Measurements from ENCODE around the gene DOCK3. TPM values are rescaled to one million over a fixed set of nuclear protein-coding genes. Genes with fewer than 3 reads are reported as not detected.

DOCK3 gene
- total RNA-seq, 6 donors from 2014 or later: 0.15 to 3.1 (median 0.88) TPM

GRCh38 chr3:51381333-51381705 is 706.6 kb downstream of the DOCK3 start:
- ATAC-seq (ENCODE audit: low FRiP score in 2 of 2) (no peak), DNase-seq (peak in 1 of 2 donors; percentile 80)
- Histone ChIP-seq H3K4me1 (peaks cover 11 to 23% (median 17%) of the 10 kb centered on the region in 4 donors), H3K36me3 (peaks cover 0 to under 1% (median 0%) of the 10 kb centered on the region in 4 donors), H3K27me3 (no peaks in the 10 kb centered on the region), H3K27ac (no peak overlapping the region), H3K9me3 (no peaks in the 10 kb centered on the region), H3K4me3 (no peak overlapping the region)
- 91 to 93% methylated on average over 13 to 15 of the region's 18 CpGs for whole genome bisulfite sequencing, 2 donors
- TF ChIP-seq POLR2AphosphoS5 (IDR thresholded peaks at IDR 0.05) (no peak), CTCF (IDR thresholded peaks at IDR 0.05) (no peak), EP300 (IDR thresholded peaks at IDR 0.05) (no peak), POLR2A (IDR thresholded peaks at IDR 0.05) (no peak)

- ATAC-seq (ENCODE audit: low FRiP score in 2 of 2): no peak
- 81 to 92% methylated on average over 4 of the region's 4 CpGs for WGBS, 2 donors
- H3K9me3 ChIP-seq: no peaks in the 10 kb centered on the region
- no peak for DNase-seq
- H3K36me3 ChIP-seq: peaks cover 0 to 6% (median 0%) of the 10 kb centered on the region in 4 donors
- H3K4me3 ChIP-seq: no peak overlapping the region
- TF ChIP-seq POLR2AphosphoS5 (IDR thresholded peaks at IDR 0.05): no peak
- no peak for TF ChIP-seq CTCF (IDR thresholded peaks at IDR 0.05)
- no peak for TF ChIP-seq EP300 (IDR thresholded peaks at IDR 0.05)
- no peak for TF ChIP-seq POLR2A (IDR thresholded peaks at IDR 0.05)
- peaks cover 20 to 32% (median 26%) of the 10 kb centered on the region in 4 donors for H3K4me1 ChIP-seq
- no peak overlapping the region for H3K27ac ChIP-seq
- H3K27me3 ChIP-seq: no peaks in the 10 kb centered on the region
Measured at GRCh38 chr3:51382076-51382745, 707.5 kb downstream of the DOCK3 start.

GRCh38 chr3:51382947-51383578 is 708.3 kb downstream of the DOCK3 start:
- DNase-seq: no peak
- Histone ChIP-seq H3K36me3 (peaks cover 0 to 14% (median 0%) of the 10 kb centered on the region in 4 donors), H3K27ac (no peak overlapping the region), H3K27me3 (no peaks in the 10 kb centered on the region), H3K4me3 (no peak overlapping the region), H3K4me1 (peaks cover 28 to 40% (median 33%) of the 10 kb centered on the region in 4 donors), H3K9me3 (no peaks in the 10 kb centered on the region)
- ATAC-seq (ENCODE audit: low FRiP score in 2 of 2): no peak
- TF ChIP-seq POLR2AphosphoS5 (IDR thresholded peaks at IDR 0.05) (no peak), POLR2A (IDR thresholded peaks at IDR 0.05) (no peak), EP300 (IDR thresholded peaks at IDR 0.05) (no peak), CTCF (IDR thresholded peaks at IDR 0.05) (no peak)
- WGBS, 2 donors: 93% methylated on average over 3 of the region's 3 CpGs

GRCh38 chr3:51384055-51384725 is 709.5 kb downstream of the DOCK3 start:
- DNase-seq: peak; percentile 47 to 83
- Histone ChIP-seq H3K27ac (peak overlapping the region; percentile 91 to 96 (median 94)), H3K4me1 (peaks cover 34 to 51% (median 40%) of the 10 kb centered on the region in 4 donors), H3K9me3 (no peaks in the 10 kb centered on the region), H3K27me3 (no peaks in the 10 kb centered on the region), H3K4me3 (peak overlapping the region; percentile 63 to 97 (median 88)), H3K36me3 (peaks cover 0 to 25% (median 4%) of the 10 kb centered on the region in 4 donors)
- ATAC-seq (ENCODE audit: low FRiP score in 2 of 2): peak; percentile 51 to 60
- TF ChIP-seq POLR2A (IDR thresholded peaks at IDR 0.05) (no peak), EP300 (IDR thresholded peaks at IDR 0.05) (no peak), POLR2AphosphoS5 (IDR thresholded peaks at IDR 0.05) (no peak), CTCF (IDR thresholded peaks at IDR 0.05) (no peak)
- 0 to 2% methylated on average over 18 to 22 of the region's 29 CpGs for WGBS, 2 donors
